ENCODE results near the gene NOP10. TPM values are rescaled to one million over a fixed set of nuclear protein-coding genes. Genes with fewer than 3 reads are reported as not detected.

Gene NOP10
- total and polyA plus RNA-seq, 2 of the 8 experiments (the other 6 are each of a cell fraction or from before 2014, with no cell fraction given): 285 to 981 TPM

- peak; percentile 60; the same call in 1 of the 2 replicates for TF ChIP-seq ATF2 (IDR thresholded peaks at IDR 0.05; ENCODE audit: low read length)
- 0 out of 4 replicates have a peak, but pooled peaks have one; percentile 10 to 50 for TF ChIP-seq HDAC2 (IDR thresholded peaks at IDR 0.05; ENCODE audit: borderline replicate concordance in 1 of 2, low read depth in 2 of 2, low read length in 2 of 2)
- TF ChIP-seq RFX5 (IDR thresholded peaks at IDR 0.05; ENCODE audit: borderline replicate concordance, low read depth, low read length): no peak
- no peak for TF ChIP-seq NRF1 (IDR thresholded peaks at IDR 0.05; ENCODE audit: low read depth, low read length)
- TF ChIP-seq TCF12 (IDR thresholded peaks at IDR 0.05; ENCODE audit: low read depth, low read length): no peak
- no peak for TF ChIP-seq RBBP5 (IDR thresholded peaks at IDR 0.05; ENCODE audit: borderline replicate concordance, low read depth, low read length)
- peak; percentile 50; the same call in 1 of the 2 replicates for TF ChIP-seq YY1 (IDR thresholded peaks at IDR 0.05; ENCODE audit: low read depth, low read length)
- peak; percentile 83 for TF ChIP-seq ASH2L (IDR thresholded peaks at IDR 0.05; ENCODE audit: low read length)
Measured at GRCh38 chr15:34342737-34343575, at the start of gene NOP10, which contains the start of gene NUTM1 (continued).

All from H1 (cell line).